GM12864 (cell line): Measurements from ENCODE around the gene SUMF1.

Experiments
- DNase-seq: peaks from one replicate; pipeline ENCODE4 v3.0.0-alpha.2; 2011; ENCODE audit warnings: low read depth
- H3K4me3 ChIP-seq: 2 replicates; pipeline ENCODE4 v1.5.1; 2011; ENCODE audit warnings: mild to moderate bottlenecking, low read depth, low read length, control low read depth
- TF ChIP-seq, protein P1 (sequence below): IDR thresholded peaks from 2 replicates; pipeline ENCODE4 v1.5.1; 2011; ENCODE audit warnings: low read depth, mild to moderate bottlenecking, moderate library complexity, low read length, control low read depth, inconsistent platforms; ENCODE audit errors: missing control alignments

Gene SUMF1

DNA sequence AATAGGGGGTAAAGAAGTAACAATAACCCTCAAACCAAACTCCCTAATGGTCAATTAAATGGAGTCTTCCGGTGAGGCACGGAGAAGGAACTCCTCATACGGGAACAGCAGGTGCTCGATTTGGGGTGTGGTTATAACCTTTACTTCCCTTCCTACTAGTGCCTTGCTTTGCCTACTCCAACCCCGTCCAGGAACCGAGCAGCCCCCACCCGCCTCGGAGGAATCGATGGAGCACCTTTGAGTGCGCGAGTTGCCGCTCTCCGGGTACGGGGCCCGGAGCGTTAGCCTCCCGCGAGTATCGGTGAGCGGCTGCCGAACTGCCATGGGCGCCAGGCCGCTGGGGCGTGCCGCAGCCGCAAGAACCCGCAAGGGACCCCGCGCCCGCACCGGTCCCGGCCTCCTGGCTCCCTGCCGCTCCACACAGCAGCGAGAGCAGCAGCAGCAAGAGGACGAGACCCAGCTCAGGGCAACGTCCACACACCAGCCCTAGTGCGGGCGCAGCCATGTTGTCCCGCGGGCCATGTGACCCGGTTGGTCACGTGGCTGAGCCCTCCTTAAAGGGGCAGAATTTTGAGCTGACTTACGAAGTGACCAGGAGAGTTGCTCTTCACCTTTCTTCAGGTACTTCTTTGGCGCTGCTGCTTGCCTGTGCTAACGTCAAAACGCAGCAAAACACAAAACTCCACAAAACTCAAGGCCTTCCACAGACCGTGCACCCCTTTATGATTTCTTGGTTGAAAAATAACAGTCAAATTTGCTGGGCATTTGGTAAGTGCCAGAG is at the start of gene SUMF1:
Gene SUMF1 (minus strand): TSS at position 529 of the 781 bp plus-strand sequence. CDS start 24 bp downstream, at position 505.
- TF ChIP-seq, protein P1, sequence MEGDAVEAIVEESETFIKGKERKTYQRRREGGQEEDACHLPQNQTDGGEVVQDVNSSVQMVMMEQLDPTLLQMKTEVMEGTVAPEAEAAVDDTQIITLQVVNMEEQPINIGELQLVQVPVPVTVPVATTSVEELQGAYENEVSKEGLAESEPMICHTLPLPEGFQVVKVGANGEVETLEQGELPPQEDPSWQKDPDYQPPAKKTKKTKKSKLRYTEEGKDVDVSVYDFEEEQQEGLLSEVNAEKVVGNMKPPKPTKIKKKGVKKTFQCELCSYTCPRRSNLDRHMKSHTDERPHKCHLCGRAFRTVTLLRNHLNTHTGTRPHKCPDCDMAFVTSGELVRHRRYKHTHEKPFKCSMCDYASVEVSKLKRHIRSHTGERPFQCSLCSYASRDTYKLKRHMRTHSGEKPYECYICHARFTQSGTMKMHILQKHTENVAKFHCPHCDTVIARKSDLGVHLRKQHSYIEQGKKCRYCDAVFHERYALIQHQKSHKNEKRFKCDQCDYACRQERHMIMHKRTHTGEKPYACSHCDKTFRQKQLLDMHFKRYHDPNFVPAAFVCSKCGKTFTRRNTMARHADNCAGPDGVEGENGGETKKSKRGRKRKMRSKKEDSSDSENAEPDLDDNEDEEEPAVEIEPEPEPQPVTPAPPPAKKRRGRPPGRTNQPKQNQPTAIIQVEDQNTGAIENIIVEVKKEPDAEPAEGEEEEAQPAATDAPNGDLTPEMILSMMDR, result no peak
- H3K4me3 ChIP-seq, result peak within 1 kb of the TSS; percentile 85
- peak; percentile 47 for DNase-seq

DNA sequence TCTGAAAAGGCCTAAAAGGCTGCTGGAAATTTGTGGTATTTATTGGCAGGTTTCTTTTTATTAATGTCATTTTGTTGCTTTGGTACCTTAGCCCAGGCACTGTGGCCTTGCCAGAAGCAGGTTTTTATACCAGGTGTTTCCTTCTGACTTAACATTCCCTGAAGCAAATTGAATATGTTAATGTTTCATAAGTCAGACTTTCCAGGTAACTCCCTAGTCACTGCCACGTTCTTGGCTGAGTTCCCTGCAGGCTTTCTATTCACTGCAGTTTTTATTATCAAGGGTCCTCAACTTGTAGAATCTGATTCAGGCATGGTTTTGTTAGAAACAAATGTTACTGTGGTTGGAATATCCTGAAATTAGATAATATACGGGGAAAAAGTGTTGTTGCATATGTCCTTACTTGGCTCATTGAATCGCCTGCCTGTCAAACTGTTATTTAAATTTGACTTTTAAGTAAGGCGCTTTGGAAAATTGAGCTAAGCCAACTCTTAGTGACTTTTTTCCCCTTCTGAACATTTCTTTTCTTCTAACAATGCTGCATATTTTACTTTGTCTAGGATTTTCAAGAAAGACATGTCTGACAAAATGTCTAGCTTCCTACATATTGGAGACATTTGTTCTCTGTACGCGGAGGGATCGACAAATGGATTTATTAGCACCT is 49.0 kb upstream of the SUMF1 start:
- TF ChIP-seq, protein P1, result no peak
- no peak overlapping the region for H3K4me3 ChIP-seq
- no peak for DNase-seq

DNA sequence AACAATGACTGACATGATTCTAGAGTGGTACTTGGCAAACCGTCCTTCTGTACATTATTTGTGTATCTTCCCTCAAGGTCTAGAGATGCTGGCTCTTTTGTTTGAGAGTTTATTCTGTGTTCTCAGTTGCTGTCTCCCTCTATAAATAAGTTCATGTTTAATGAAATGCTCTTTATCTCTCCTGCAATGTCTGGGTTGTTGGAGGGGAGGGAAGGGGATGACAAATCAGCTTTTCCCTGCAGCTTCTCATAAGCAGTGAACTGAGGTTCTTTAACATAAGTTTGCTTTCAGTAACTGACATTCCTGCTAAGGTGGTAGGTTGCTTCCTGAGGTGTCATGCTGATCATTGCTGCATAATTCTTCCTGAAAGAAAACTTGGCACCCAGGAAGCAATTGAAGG is 47.8 kb upstream of the SUMF1 start:
- no peak for DNase-seq
- no peak overlapping the region for H3K4me3 ChIP-seq
- TF ChIP-seq, protein P1, result no peak

DNA sequence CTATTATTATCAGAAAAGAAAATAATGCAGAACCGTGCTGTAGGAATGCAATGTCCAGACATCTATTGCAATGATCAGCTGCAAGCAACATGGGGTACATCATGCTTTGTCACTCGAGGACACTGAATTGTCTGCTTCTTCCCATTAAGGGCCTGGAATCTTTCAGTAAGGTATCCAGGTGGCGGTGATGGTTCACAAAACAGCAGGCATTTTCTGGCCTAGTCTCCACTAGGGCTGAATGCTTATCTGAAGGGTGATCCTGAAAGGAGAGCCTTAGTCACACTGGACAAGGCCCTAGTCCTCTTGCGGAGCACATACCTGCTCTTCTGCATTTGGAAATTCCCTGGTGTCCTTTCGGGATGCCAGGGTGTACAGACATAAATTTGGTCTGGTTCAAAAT is 47.3 kb upstream of the SUMF1 start:
- DNase-seq, result no peak
- TF ChIP-seq, protein P1, result no peak
- no peak overlapping the region for H3K4me3 ChIP-seq

DNA sequence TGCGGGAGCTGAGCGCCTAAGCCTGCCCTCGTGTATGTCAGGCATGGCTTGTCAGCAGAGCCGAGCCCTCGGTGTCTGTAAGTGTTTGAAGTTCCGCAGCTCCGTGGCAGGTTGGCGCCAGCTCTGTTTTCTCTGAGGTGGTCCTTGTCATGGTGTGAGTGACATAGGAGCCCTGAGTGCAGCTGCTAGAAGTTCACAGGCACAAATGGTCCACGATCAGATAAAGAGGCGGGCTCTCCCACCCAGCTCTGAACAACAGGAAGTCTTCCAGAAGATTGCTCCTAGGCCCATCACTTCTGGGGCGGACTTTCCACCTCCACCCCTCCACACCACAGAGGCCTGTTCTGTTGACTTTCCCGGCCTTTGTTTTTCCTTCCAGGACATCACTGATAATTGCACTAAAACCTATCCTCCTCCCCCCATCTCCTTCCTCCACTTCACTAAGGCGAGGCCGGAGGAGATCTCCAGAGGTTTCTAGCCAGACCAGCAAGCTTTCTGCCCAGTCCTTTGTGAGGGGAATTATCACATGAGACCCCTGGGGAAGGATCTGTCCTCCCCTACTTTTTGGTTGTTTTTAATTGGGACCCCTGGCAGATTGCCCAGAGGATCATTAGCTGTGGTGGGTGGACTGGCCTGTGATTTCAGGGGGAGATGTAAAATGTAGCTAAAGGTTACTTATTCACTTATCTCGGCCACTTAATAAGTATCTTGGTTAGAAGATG is 46.0 kb upstream of the SUMF1 start:
- DNase-seq, result no peak
- TF ChIP-seq, protein P1, result no peak
- H3K4me3 ChIP-seq, result no peak overlapping the region

DNA sequence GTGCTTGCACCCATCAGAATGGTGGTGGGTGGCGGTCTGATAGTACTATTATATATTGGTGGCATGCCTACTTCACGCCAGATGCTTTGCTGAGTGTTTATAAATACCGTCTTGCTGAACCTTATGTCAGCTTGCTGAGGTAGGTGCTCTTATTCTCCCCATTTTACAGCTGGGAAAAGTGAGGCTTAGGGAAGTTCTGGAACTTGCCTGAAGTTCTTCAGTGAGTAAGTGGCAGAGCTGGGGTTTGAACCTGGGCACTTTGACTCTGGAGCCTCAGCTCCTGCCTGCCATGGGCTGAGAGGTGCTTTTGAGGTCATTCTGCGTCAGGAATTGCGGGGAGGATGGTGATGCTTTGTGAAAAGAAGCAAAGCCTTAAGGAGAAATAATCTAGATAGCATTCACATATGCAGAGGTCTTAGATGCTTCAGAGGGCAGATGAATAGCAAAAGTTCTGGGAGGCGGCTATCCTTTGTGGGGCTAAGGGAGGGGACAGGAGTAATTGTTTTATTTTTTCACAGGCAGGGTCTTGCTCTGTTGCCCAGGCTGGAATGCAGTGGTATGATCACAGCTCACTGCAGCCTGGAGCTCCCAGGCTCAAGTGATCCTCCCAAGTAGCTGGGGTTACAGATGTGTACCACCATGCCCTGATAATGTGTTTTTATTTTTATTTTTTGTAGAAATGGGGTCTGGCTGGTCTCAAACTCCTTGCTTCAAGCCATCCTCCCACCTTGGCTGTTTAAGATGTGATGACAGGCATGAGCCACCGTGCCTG is 44.6 kb upstream of the SUMF1 start:
- TF ChIP-seq, protein P1, result no peak
- no peak overlapping the region for H3K4me3 ChIP-seq
- DNase-seq, result no peak
